ENCODE measurements around the gene INTS6. TPM values are rescaled to one million over a fixed set of nuclear protein-coding genes. Genes with fewer than 3 reads are reported as not detected.

The INTS6 gene
- total RNA-seq, 1 experiment from 2014 or later, result 45.5 TPM

DNA sequence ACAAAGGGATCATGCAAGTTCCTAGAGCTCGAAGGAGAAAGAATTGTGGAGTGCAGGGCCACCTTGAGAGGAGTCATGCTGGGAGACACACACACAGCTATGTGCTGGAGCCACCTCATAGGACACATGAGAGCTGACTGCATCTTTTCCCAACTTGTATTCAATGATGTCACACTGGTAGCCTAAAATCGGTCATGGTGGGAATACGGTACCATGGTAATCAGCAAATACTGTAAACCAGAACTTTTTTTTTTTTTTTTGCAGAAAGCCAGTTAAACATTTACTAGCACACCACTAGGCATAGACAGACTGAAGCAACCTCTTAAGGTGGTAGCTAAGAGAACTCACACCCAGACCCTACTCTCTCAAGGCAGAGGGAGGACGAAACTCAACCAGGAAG is 47.0 kb upstream of the INTS6 start:
- H4K20me1 ChIP-seq (ENCODE audit: insufficient read depth), result no peaks in the 10 kb centered on the region
- H3K4me1 ChIP-seq (replicated peaks; ENCODE audit: insufficient read depth), result no peaks in the 10 kb centered on the region
- H3K36me3 ChIP-seq (ENCODE audit: low read depth), result no peaks in the 10 kb centered on the region
- H3K79me2 ChIP-seq (ENCODE audit: low read depth), result no peaks in the 10 kb centered on the region
- no peak overlapping the region for H3K4me2 ChIP-seq
- TF ChIP-seq, protein P1, sequence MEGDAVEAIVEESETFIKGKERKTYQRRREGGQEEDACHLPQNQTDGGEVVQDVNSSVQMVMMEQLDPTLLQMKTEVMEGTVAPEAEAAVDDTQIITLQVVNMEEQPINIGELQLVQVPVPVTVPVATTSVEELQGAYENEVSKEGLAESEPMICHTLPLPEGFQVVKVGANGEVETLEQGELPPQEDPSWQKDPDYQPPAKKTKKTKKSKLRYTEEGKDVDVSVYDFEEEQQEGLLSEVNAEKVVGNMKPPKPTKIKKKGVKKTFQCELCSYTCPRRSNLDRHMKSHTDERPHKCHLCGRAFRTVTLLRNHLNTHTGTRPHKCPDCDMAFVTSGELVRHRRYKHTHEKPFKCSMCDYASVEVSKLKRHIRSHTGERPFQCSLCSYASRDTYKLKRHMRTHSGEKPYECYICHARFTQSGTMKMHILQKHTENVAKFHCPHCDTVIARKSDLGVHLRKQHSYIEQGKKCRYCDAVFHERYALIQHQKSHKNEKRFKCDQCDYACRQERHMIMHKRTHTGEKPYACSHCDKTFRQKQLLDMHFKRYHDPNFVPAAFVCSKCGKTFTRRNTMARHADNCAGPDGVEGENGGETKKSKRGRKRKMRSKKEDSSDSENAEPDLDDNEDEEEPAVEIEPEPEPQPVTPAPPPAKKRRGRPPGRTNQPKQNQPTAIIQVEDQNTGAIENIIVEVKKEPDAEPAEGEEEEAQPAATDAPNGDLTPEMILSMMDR (conservative IDR thresholded peaks at IDR 0.05), result no peak
- no peak for TF ChIP-seq EZH2 (IDR thresholded peaks at IDR 0.05; ENCODE audit: low read depth)
- H3K4me3 ChIP-seq, result no peak overlapping the region
- intact Hi-C loops (cut with micrococcal nuclease; ENCODE audit: unreplicated experiment), result loop anchor here (2.0 kb wide), 1 partner anchor 77 kb away; no protein-coding TSS in a partner anchor
- H3F3A ChIP-seq (ENCODE audit: insufficient read depth, low read depth), result no peaks in the 10 kb centered on the region
- H3K9me3 ChIP-seq (ENCODE audit: insufficient read depth, low read depth), result no peaks in the 10 kb centered on the region
- H3K9me2 ChIP-seq (ENCODE audit: insufficient read depth), result no peaks in the 10 kb centered on the region
- H3K27ac ChIP-seq, result no peak overlapping the region
- CTCF ChIA-PET, result no interaction called here
- H3K27me3 ChIP-seq (ENCODE audit: insufficient read depth, low read depth), result no peaks in the 10 kb centered on the region
- POLR2A ChIA-PET (ENCODE audit: unreplicated experiment), result no interaction called here
- DNase-seq, result no peak
- no TSS peak for BruUV-seq (replicated peaks)
- no peak overlapping the region for H2AFZ ChIP-seq

DNA sequence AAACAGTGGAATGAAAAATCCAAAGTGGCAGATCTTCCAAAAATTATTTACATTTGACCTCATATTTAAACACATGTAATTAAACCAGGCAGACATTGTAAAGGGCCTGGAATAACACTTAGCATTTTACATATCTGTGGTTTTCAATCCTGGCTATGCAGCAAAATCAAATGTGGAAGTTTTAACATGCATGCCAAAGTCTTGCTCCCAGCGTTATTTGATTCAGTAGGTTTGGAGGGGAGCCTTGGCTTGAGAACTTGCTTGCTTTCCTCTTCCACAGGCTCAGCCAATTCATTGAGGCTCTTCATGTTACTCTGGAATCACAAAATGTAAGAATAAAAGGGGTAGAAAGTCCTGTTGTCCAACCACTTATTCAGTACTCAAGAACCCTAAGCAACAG is 42.5 kb upstream of the INTS6 start:
- H3K9me3 ChIP-seq (ENCODE audit: insufficient read depth, low read depth), result no peaks in the 10 kb centered on the region
- BruUV-seq (replicated peaks), result no TSS peak
- no peaks in the 10 kb centered on the region for H3K4me1 ChIP-seq (replicated peaks; ENCODE audit: insufficient read depth)
- H3K4me2 ChIP-seq, result no peak overlapping the region
- no peaks in the 10 kb centered on the region for H3F3A ChIP-seq (ENCODE audit: insufficient read depth, low read depth)
- H4K20me1 ChIP-seq (ENCODE audit: insufficient read depth), result no peaks in the 10 kb centered on the region
- no peak overlapping the region for H3K4me3 ChIP-seq
- H3K9me2 ChIP-seq (ENCODE audit: insufficient read depth), result no peaks in the 10 kb centered on the region
- POLR2A ChIA-PET (ENCODE audit: unreplicated experiment), result no interaction called here
- DNase-seq, result no peak
- CTCF ChIA-PET, result no interaction called here
- H3K27ac ChIP-seq, result no peak overlapping the region
- no peaks in the 10 kb centered on the region for H3K27me3 ChIP-seq (ENCODE audit: insufficient read depth, low read depth)
- H2AFZ ChIP-seq, result no peak overlapping the region
- intact Hi-C loops (cut with micrococcal nuclease; ENCODE audit: unreplicated experiment), result no loop called here
- no peaks in the 10 kb centered on the region for H3K79me2 ChIP-seq (ENCODE audit: low read depth)
- H3K36me3 ChIP-seq (ENCODE audit: low read depth), result no peaks in the 10 kb centered on the region
- no peak for TF ChIP-seq EZH2 (IDR thresholded peaks at IDR 0.05; ENCODE audit: low read depth)
- TF ChIP-seq, protein P1 (conservative IDR thresholded peaks at IDR 0.05), result no peak

DNA sequence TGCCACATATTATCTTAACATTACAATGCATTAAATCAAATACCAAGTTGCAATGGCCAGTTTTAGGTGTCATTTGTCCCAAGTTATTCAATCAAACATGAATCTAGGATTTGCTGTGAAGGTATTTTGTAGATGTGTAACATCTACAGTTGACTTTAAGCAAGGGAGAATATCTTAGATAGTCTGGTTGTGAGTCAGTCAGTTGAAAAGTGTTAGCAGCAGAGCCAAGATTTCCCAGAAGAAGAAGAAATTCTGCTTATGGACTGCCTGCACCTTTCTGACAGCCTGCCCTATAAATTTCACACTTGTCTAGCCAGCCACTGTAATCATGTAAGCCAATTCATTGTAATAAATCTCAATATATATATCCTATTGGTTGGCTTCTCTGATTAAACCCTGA is 41.3 kb upstream of the INTS6 start:
- Histone ChIP-seq H4K20me1 (ENCODE audit: insufficient read depth) (no peaks in the 10 kb centered on the region), H3K27me3 (ENCODE audit: insufficient read depth, low read depth) (no peaks in the 10 kb centered on the region), H3K36me3 (ENCODE audit: low read depth) (no peaks in the 10 kb centered on the region), H3K4me3 (no peak overlapping the region), H3K27ac (no peak overlapping the region), H3K9me2 (ENCODE audit: insufficient read depth) (no peaks in the 10 kb centered on the region), H3K4me1 (replicated peaks; ENCODE audit: insufficient read depth) (no peaks in the 10 kb centered on the region), H2AFZ (no peak overlapping the region), H3F3A (ENCODE audit: insufficient read depth, low read depth) (no peaks in the 10 kb centered on the region), H3K79me2 (ENCODE audit: low read depth) (no peaks in the 10 kb centered on the region), H3K9me3 (ENCODE audit: insufficient read depth, low read depth) (no peaks in the 10 kb centered on the region), H3K4me2 (no peak overlapping the region)
- TF ChIP-seq, protein P1 (conservative IDR thresholded peaks at IDR 0.05), result no peak
- TF ChIP-seq EZH2 (IDR thresholded peaks at IDR 0.05; ENCODE audit: low read depth), result no peak
- POLR2A ChIA-PET (ENCODE audit: unreplicated experiment), result no interaction called here
- intact Hi-C loops (cut with micrococcal nuclease; ENCODE audit: unreplicated experiment), result no loop called here
- DNase-seq, result no peak
- CTCF ChIA-PET, result no interaction called here
- no TSS peak for BruUV-seq (replicated peaks)
